Neutrophil (primary cell): ENCODE measurements around the gene TNFRSF4.

ENCODE experiments used
- H3K27ac ChIP-seq: fragments of 200-600 bp; sonication (generic); 2 replicates; pipeline ENCODE4 v1.5.1; 2016; ENCODE audit warnings: mild to moderate bottlenecking, moderate library complexity
- H3K27me3 ChIP-seq: fragments of 200-600 bp; sonication (generic); 2 replicates; pipeline ENCODE4 v1.6.0; 2016; ENCODE audit warnings: mild to moderate bottlenecking
- H3K36me3 ChIP-seq: fragments of 200-600 bp; sonication (generic); 2 replicates; pipeline ENCODE4 v1.5.1; 2017
- H3K4me1 ChIP-seq, 2 experiments: fragments of 200-600 bp in 1 of 2; sonication (generic) in 1 of 2; 1 replicate in 1 of 2; 2 replicates in 1 of 2; pipeline versions ENCODE4 v1.5.1 to v1.6.1; 2013 to 2016; ENCODE audit warnings: low read depth in 1 of 2, low read length in 1 of 2, mild to moderate bottlenecking in 1 of 2, moderate library complexity in 1 of 2; ENCODE audit not compliant: control insufficient read depth in 1 of 2, insufficient read depth in 1 of 2
- H3K4me3 ChIP-seq, 2 experiments: fragments of 200-600 bp in 1 of 2; sonication (generic) in 1 of 2; 1 replicate in 1 of 2; 2 replicates in 1 of 2; pipeline ENCODE4 v1.5.1; 2013 to 2016; ENCODE audit warnings: low read depth in 1 of 2, low read length in 1 of 2, mild to moderate bottlenecking in 1 of 2, moderate library complexity in 1 of 2
- H3K9me3 ChIP-seq: fragments of 200-600 bp; sonication (generic); 2 replicates; pipeline ENCODE4 v1.5.1; 2016
- TF ChIP-seq, protein P1 (sequence below): fragments of 200-600 bp; sonication (generic); IDR thresholded peaks from 2 replicates; pipeline ENCODE4 v1.5.1; 2016; ENCODE audit warnings: antibody characterized with exemption

The TNFRSF4 gene

DNA sequence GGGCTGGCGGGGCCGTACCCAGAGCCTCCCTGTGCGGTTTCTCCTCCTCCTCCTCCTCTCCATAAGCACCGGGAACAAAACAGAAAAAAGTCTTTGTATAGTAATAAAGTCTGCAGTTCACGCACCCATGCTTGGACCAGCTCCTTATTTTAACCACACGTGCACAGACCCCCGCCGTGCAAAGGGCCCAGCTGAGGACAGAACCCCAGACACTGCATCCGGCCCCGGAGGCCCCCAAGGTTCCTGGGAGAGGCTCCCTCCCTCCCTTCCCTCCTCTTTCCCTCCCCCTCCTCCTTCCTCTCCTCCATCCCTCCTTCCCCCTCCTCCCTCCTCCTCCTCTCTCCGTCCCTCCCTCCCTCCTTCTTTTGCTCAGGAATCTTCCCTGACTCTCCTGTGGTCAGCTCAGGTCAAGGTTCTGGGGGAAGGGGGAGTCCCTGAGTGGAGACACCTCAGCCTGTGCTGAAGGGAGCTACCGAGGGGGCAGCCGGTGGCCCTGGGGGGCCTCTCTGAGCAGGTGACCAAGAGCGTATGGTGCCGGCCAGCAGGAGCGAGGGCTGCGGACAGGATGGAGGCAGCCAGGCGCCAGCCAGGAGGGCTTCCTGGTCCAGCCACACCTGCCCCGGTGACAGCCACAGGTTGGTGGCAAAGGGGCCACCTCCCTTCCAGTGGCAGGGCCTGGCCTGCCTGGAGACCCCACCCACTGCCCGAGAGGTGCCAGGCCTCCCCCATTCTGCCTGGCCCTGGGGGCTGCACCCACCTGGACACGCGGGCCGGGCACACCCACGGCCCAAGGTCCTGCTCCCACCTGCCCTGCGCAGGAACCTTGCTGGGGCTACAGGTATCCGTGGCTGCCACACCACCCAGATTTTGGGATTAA is 43.5 kb downstream of the TNFRSF4 start:
- Histone ChIP-seq H3K27ac (no peak overlapping the region), H3K4me1 (no peaks in the 10 kb centered on the region), H3K36me3 (no peaks in the 10 kb centered on the region), H3K9me3 (no peaks in the 10 kb centered on the region), H3K4me3 (no peak overlapping the region), H3K27me3 (peaks cover 85% of the 10 kb centered on the region)
- TF ChIP-seq, protein P1, sequence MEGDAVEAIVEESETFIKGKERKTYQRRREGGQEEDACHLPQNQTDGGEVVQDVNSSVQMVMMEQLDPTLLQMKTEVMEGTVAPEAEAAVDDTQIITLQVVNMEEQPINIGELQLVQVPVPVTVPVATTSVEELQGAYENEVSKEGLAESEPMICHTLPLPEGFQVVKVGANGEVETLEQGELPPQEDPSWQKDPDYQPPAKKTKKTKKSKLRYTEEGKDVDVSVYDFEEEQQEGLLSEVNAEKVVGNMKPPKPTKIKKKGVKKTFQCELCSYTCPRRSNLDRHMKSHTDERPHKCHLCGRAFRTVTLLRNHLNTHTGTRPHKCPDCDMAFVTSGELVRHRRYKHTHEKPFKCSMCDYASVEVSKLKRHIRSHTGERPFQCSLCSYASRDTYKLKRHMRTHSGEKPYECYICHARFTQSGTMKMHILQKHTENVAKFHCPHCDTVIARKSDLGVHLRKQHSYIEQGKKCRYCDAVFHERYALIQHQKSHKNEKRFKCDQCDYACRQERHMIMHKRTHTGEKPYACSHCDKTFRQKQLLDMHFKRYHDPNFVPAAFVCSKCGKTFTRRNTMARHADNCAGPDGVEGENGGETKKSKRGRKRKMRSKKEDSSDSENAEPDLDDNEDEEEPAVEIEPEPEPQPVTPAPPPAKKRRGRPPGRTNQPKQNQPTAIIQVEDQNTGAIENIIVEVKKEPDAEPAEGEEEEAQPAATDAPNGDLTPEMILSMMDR = no peak

DNA sequence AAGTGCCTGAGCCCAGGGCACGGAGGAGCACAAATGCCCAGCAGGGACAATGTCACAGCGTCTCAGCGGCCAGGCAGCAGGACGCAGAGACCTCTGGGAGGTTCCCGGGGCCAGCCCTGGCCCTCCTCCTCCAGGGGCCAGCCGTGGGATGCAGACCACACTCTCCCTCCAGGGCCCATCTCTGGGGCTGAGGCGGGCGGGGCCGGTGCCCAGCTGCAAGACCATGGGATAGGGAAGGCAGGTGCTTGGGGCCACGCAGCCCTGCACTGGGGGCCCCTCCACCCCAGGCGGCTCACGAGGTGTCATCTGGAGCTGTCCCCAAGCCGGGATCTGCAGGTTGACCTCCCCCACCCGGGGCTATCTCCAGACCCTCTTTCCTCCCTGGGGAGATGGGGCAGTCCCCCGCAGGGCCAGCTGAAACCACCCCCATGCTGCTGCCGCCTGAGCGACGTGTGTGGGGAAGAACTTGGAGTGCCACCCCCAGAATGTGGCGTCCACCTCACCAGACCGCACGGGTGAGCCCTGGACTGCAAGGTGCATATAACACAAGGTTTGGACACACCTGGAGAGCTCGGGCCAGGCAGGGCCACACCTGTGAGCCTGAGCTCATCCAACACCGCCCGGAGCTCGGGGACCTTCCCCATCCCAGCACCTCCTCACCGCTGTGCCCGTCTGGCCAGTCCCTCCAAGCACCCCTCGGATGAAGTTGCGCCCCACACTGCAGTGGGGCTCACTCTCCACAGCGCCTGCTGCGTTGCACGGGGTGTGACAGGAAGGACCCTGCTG is 44.3 kb downstream of the TNFRSF4 start:
- Histone ChIP-seq H3K27me3 (peaks cover 85% of the 10 kb centered on the region), H3K4me3 (no peak overlapping the region), H3K4me1 (no peaks in the 10 kb centered on the region), H3K27ac (no peak overlapping the region), H3K36me3 (no peaks in the 10 kb centered on the region), H3K9me3 (no peaks in the 10 kb centered on the region)
- TF ChIP-seq, protein P1 = no peak

GRCh38 chr1:1168451-1169411 is 45.2 kb downstream of the TNFRSF4 start:
- Histone ChIP-seq H3K27me3 (peaks cover 85% of the 10 kb centered on the region), H3K36me3 (no peaks in the 10 kb centered on the region), H3K4me3 (no peak overlapping the region), H3K4me1 (no peaks in the 10 kb centered on the region), H3K27ac (no peak overlapping the region), H3K9me3 (no peaks in the 10 kb centered on the region)
- TF ChIP-seq, protein P1 = no peak

- H3K9me3 ChIP-seq = no peaks in the 10 kb centered on the region
- TF ChIP-seq, protein P1 = no peak
- no peaks in the 10 kb centered on the region for H3K4me1 ChIP-seq
- H3K27ac ChIP-seq = no peak overlapping the region
- no peaks in the 10 kb centered on the region for H3K36me3 ChIP-seq
- peaks cover 85% of the 10 kb centered on the region for H3K27me3 ChIP-seq
- no peak overlapping the region for H3K4me3 ChIP-seq
These were observed 46.0 kb downstream of the TNFRSF4 start for GRCh38 chr1:1167841-1168450.

- TF ChIP-seq, protein P1 = no peak
- Histone ChIP-seq H3K9me3 (no peaks in the 10 kb centered on the region), H3K27me3 (peaks cover 86% of the 10 kb centered on the region), H3K4me3 (no peak overlapping the region), H3K36me3 (no peaks in the 10 kb centered on the region), H3K27ac (no peak overlapping the region), H3K4me1 (no peaks in the 10 kb centered on the region)
These were observed 46.5 kb downstream of the TNFRSF4 start for GRCh38 chr1:1167398-1167821.
